ENCODE data around the gene CCT7.

DNA sequence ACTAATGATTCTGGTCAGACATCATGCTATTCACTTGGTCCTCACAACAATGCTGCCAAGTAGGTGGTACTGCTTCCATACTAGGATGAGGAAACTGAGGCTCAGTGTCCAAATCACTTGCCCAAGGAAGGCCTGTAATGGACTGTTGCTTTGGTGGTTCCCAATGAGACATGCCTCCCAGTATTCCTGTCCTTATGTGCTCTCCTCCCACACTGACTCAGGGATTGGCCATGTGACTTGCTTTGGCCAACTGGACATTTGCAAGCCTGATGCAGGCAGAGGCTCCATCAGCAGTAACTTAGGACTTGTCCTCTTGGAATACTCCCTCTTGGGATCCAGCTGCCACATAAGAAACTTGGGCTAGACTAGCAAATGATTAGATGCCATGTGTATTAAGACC, 47.1 kb downstream of the CCT7 start:
- TF ChIP-seq, protein P1, sequence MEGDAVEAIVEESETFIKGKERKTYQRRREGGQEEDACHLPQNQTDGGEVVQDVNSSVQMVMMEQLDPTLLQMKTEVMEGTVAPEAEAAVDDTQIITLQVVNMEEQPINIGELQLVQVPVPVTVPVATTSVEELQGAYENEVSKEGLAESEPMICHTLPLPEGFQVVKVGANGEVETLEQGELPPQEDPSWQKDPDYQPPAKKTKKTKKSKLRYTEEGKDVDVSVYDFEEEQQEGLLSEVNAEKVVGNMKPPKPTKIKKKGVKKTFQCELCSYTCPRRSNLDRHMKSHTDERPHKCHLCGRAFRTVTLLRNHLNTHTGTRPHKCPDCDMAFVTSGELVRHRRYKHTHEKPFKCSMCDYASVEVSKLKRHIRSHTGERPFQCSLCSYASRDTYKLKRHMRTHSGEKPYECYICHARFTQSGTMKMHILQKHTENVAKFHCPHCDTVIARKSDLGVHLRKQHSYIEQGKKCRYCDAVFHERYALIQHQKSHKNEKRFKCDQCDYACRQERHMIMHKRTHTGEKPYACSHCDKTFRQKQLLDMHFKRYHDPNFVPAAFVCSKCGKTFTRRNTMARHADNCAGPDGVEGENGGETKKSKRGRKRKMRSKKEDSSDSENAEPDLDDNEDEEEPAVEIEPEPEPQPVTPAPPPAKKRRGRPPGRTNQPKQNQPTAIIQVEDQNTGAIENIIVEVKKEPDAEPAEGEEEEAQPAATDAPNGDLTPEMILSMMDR (conservative IDR thresholded peaks at IDR 0.05 in 1 of 2, IDR thresholded peaks at IDR 0.05 in 1 of 2; ENCODE audit: extremely low read depth in 1 of 2, insufficient read depth in 1 of 2, low read depth in 1 of 2, low read length in 2 of 2): no peak
- no peak for TF ChIP-seq EZH2 (IDR thresholded peaks at IDR 0.05; ENCODE audit: borderline replicate concordance, low read length)

All from mammary epithelial cell (primary cell).